Endothelial cell of umbilical vein (primary cell): ENCODE measurements around the gene FAM193B. TPM values are rescaled to one million over a fixed set of nuclear protein-coding genes. Genes with fewer than 3 reads are reported as not detected.

Experiments used
- BruUV-seq: library from RNA; stranded (reverse); fragments of 400-500 nt; replicated peaks from 2 replicates; lab custom pipeline; 2021; lab: Mats Ljungman, UMichigan
- CTCF ChIA-PET: fragments of 300-600, 350-600 bp; sonication (Branson Sonifier 250); formaldehyde crosslinking; loops from one replicate; lab custom pipeline; 2021; ENCODE audit warnings: antibody characterized with exemption, inconsistent platforms; lab: Charles Lee
- POLR2A ChIA-PET: fragments of 300-600, 350-600 bp; sonication (Branson Sonifier 250); formaldehyde crosslinking; loops from one replicate; lab custom pipeline; 2021; ENCODE audit warnings: antibody characterized with exemption, inconsistent platforms; lab: Charles Lee
- DNase-seq: peaks from one replicate; pipeline ENCODE4 v3.0.0-alpha.2; 2011; ENCODE audit warnings: low read depth, low spot score
- FAIRE-seq: peaks from 2 replicates; lab custom pipeline; 2011; peaks lifted over from hg19 to GRCh38; lab: Jason Lieb, UNC
- H2AFZ ChIP-seq: 2 replicates; pipeline ENCODE4 v1.6.0; 2012; ENCODE audit warnings: low read depth, low read length, control low read depth, inconsistent platforms
- H3K27ac ChIP-seq: 2 replicates; pipeline ENCODE4 v1.5.1; 2011; ENCODE audit warnings: low read depth, mild to moderate bottlenecking, control low read depth, low read length, moderate library complexity; ENCODE audit not compliant: insufficient read depth
- H3K27me3 ChIP-seq, 2 experiments: 2 replicates each; pipeline versions ENCODE4 v1.6.0 to v1.6.1; 2011; ENCODE audit warnings: low read length in 2 of 2, mixed read lengths in 1 of 2; ENCODE audit not compliant: control insufficient read depth in 2 of 2, insufficient read depth in 2 of 2
- H3K36me3 ChIP-seq, 2 experiments: 2 replicates in 1 of 2; 3 replicates in 1 of 2; pipeline ENCODE4 v1.5.1; 2011; ENCODE audit warnings: low read length in 2 of 2, mild to moderate bottlenecking in 1 of 2, moderate library complexity in 1 of 2; ENCODE audit not compliant: control insufficient read depth in 2 of 2, insufficient read depth in 2 of 2; ENCODE audit errors: extremely low read depth in 1 of 2
- H3K4me1 ChIP-seq: 3 replicates; pipeline ENCODE4 v1.5.1; 2011; ENCODE audit warnings: mild to moderate bottlenecking, low read length; ENCODE audit not compliant: control insufficient read depth, insufficient read depth; ENCODE audit errors: extremely low read depth
- H3K4me2 ChIP-seq: 2 replicates; pipeline ENCODE4 v1.6.1; 2011; ENCODE audit warnings: low read length, control low read depth, mixed read lengths; ENCODE audit not compliant: insufficient read depth
- H3K4me3 ChIP-seq, 3 experiments: fragments of 200-600 bp in 1 of 3; sonication (generic), shearing (Covaris generic) in 1 of 3; replicated peaks in 1 of 3; 2 replicates each; pipeline ENCODE4 v1.5.1; 2011 to 2016; ENCODE audit warnings: control low read depth in 3 of 3, low read length in 3 of 3, mild to moderate bottlenecking in 2 of 3, inconsistent platforms in 1 of 3, low read depth in 1 of 3, moderate library complexity in 1 of 3; ENCODE audit not compliant: insufficient read depth in 1 of 3
- H3K79me2 ChIP-seq: 2 replicates; pipeline ENCODE4 v1.6.0; 2012; ENCODE audit warnings: low read length, inconsistent platforms; ENCODE audit not compliant: control insufficient read depth, insufficient read depth
- H3K9ac ChIP-seq: replicated peaks from 2 replicates; pipeline ENCODE3; 2011; ENCODE audit warnings: low read length, control low read depth; ENCODE audit not compliant: insufficient read depth; ENCODE audit errors: extremely low read depth
- H3K9me1 ChIP-seq: replicated peaks from 3 replicates; pipeline ENCODE4 v1.6.0; 2011; ENCODE audit warnings: mild to moderate bottlenecking, low read length; ENCODE audit not compliant: control insufficient read depth, insufficient read depth; ENCODE audit errors: extremely low read depth
- H3K9me3 ChIP-seq: replicated peaks from 2 replicates; pipeline ENCODE4 v1.5.1; 2012; ENCODE audit warnings: low read length, inconsistent platforms; ENCODE audit not compliant: control insufficient read depth, insufficient read depth
- H4K20me1 ChIP-seq: replicated peaks from 2 replicates; pipeline ENCODE3; 2011; ENCODE audit warnings: mild to moderate bottlenecking, low read length; ENCODE audit not compliant: control insufficient read depth, insufficient read depth; ENCODE audit errors: extremely low read depth
- CTCF ChIP-seq, 2 donors: IDR thresholded peaks; 1 replicate in 1 of 2; 2 replicates in 1 of 2; pipeline ENCODE4 v1.5.1; 2011; ENCODE audit warnings: low read length in 2 of 2, mild to moderate bottlenecking in 2 of 2, moderate library complexity in 2 of 2, control low read depth in 1 of 2, inconsistent platforms in 1 of 2, low read depth in 1 of 2; ENCODE audit not compliant: insufficient read depth in 1 of 2; ENCODE audit errors: extremely low read depth in 1 of 2
- EZH2 ChIP-seq: IDR thresholded peaks from 2 replicates; pipeline ENCODE4 v1.6.1; 2012; ENCODE audit warnings: borderline replicate concordance, low read depth, mild to moderate bottlenecking, moderate library complexity, low read length, inconsistent platforms; ENCODE audit not compliant: severe bottlenecking
- FOS ChIP-seq: IDR thresholded peaks from 2 replicates; pipeline ENCODE4 v1.6.1; 2011; ENCODE audit warnings: mild to moderate bottlenecking, low read length, moderate library complexity, borderline replicate concordance; ENCODE audit not compliant: insufficient read depth
- GATA2 ChIP-seq: IDR thresholded peaks from 2 replicates; pipeline ENCODE4 v1.7.0; 2011; ENCODE audit warnings: low read depth, mild to moderate bottlenecking, moderate library complexity, mixed read lengths, low read length; ENCODE audit not compliant: insufficient read length, insufficient read depth
- JUN ChIP-seq: IDR thresholded peaks from 2 replicates; pipeline ENCODE4 v1.6.1; 2011; ENCODE audit warnings: borderline replicate concordance, low read depth; ENCODE audit not compliant: insufficient read length, insufficient read depth
- MYC ChIP-seq: IDR thresholded peaks from one replicate; pipeline ENCODE4 v1.6.1; 2011; ENCODE audit warnings: mild to moderate bottlenecking, low read depth, low read length
- POLR2A ChIP-seq: IDR thresholded peaks from 2 replicates; pipeline ENCODE4 v1.6.1; 2012; ENCODE audit warnings: low read depth, mild to moderate bottlenecking, control low read depth, low read length
- POLR2AphosphoS5 ChIP-seq: IDR thresholded peaks from 2 replicates; pipeline ENCODE4 v1.6.1; 2012; ENCODE audit warnings: low read depth, mild to moderate bottlenecking, control low read depth, low read length, moderate library complexity; ENCODE audit not compliant: insufficient read depth
- dilution Hi-C: fragments of 300-500 bp; cut with MboI; formaldehyde crosslinking; loops from one replicate; pipeline ENCODE4 v1.15.0; 2019; ENCODE audit warnings: low sequenced_read_pairs; ENCODE audit not compliant: extremely low pct_ligation_motif_present
- intact Hi-C: fragments of 100-400 bp; cut with micrococcal nuclease; formaldehyde crosslinking; loops from one replicate; pipeline ENCODE4 v1.10.0; 2022
- polyA plus RNA-seq, 4 experiments: library from polyadenylated mRNA; depleted of rRNA in 3 of 4; stranded (reverse) in 3 of 4; unstranded in 1 of 4; fragments of >200 nt; gene quantifications; 2 replicates each; pipeline versions ENCODE4 v1.2.1 to v1.2.3, GENCODE V29; 2011 to 2012; ENCODE audit warnings: missing spikeins in 1 of 4
- total RNA-seq: library from RNA; stranded (reverse); gene quantifications from 2 replicates; pipeline ENCODE4 v1.2.3, GENCODE V29; 2021
- TF ChIP-seq, protein P1 (sequence below): IDR thresholded peaks from 2 replicates; pipeline ENCODE4 v1.6.1; 2011; ENCODE audit not compliant: insufficient read depth, insufficient read length

The FAM193B gene
- total and polyA plus RNA-seq, 2 donors (not counting 3 experiments of a cell fraction or from before 2014, with no cell fraction given): 57.9 to 75.7 TPM

DNA sequence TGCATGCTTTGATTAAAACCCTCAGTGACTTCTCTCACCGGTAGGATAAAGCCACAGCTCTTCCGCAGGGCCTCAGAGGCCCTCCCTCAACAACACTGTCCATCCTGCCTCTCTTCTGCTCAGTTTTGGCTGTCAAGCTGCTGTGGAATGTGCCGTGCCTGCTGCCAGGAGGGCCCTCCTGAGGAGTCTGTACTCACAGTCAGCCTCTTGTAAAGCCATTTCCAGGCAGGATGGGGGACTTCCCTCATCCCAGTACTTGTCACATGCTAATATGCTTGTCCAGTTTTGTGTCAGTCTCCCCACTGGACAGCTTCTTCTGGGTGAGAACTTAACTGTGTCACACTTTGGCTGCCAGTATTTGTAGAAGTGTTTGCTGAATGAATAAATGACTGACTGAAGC, 23.7 kb downstream of the FAM193B start:
- no peaks in the 10 kb centered on the region for H4K20me1 ChIP-seq
- H3K36me3 ChIP-seq: peaks cover 16 to 56% of the 10 kb centered on the region in 2 experiments
- H3K4me2 ChIP-seq: no peak overlapping the region
- no peaks in the 10 kb centered on the region for H3K79me2 ChIP-seq
- no peak overlapping the region for H3K9ac ChIP-seq
- POLR2A ChIA-PET: interaction anchor here (0.6 kb wide), 1 partner anchor 16 kb away, joined by 6 read pairs; no protein-coding TSS in a partner anchor
- dilution Hi-C loops (no loop called here), intact Hi-C loops (no loop called here)
- no peaks in the 10 kb centered on the region for H3K9me1 ChIP-seq
- DNase-seq: no peak
- TF ChIP-seq CTCF (IDR thresholded peaks at IDR 0.05; ENCODE audit: extremely low read depth in 1 of 2, insufficient read depth in 1 of 2, low read depth in 1 of 2, low read length in 2 of 2) (no peak), JUN (no peak), EZH2 (no peak), POLR2A (no peak), FOS (no peak), MYC (no peak), GATA2 (no peak), POLR2AphosphoS5 (no peak)
- TF ChIP-seq, protein P1, sequence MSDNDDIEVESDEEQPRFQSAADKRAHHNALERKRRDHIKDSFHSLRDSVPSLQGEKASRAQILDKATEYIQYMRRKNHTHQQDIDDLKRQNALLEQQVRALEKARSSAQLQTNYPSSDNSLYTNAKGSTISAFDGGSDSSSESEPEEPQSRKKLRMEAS: no peak
- CTCF ChIA-PET: no interaction called here
- no peak for FAIRE-seq
- no peaks in the 10 kb centered on the region for H3K27me3 ChIP-seq
- no peak overlapping the region for H3K4me3 ChIP-seq
- H3K4me1 ChIP-seq: no peaks in the 10 kb centered on the region
- no peak overlapping the region for H3K27ac ChIP-seq
- H3K9me3 ChIP-seq: no peaks in the 10 kb centered on the region
- H2AFZ ChIP-seq: no peak overlapping the region
- no TSS peak for BruUV-seq
